ENCODE measurements around the gene SULT2A1.

- TF ChIP-seq POLR2AphosphoS5 (IDR thresholded peaks at IDR 0.05; ENCODE audit: borderline replicate concordance, low read depth, low read length) (no peak), EZH2 (IDR thresholded peaks at IDR 0.05) (no peak), FOXP2 (optimal IDR thresholded peaks at IDR 0.05; ENCODE audit: control extremely low read depth, extremely low read length, insufficient read depth) (no peak)
Observed at GRCh38 chr19:47891923-47892666, 6.0 kb upstream of the SULT2A1 start.
